Adrenal gland (tissue), 5 donors: Measurements from ENCODE around the gene NOB1.

Source experiments
- POLR2A ChIP-seq, 2 donors: fragments of 450-650 bp; IDR thresholded peaks; one replicate each; pipeline ENCODE4 v1.6.1; 2017; ENCODE audit warnings: antibody characterized with exemption in 2 of 2, mild to moderate bottlenecking in 2 of 2, moderate library complexity in 1 of 2
- TF ChIP-seq, protein P1 (sequence below), 6 experiments: fragments of 450-650 bp in 4 of 6; fragments of 200-600 bp in 2 of 6; sonication (generic) in 1 of 6; IDR thresholded peaks; 1 replicate in 5 of 6; 2 replicates in 1 of 6; pipeline versions ENCODE4 v1.5.1 to v1.8.0; 2016 to 2021; ENCODE audit warnings: antibody characterized with exemption in 6 of 6, mild to moderate bottlenecking in 2 of 6, moderate library complexity in 1 of 6
- donor health status: DM: no; HTN: no; CAD: no.

DNA sequence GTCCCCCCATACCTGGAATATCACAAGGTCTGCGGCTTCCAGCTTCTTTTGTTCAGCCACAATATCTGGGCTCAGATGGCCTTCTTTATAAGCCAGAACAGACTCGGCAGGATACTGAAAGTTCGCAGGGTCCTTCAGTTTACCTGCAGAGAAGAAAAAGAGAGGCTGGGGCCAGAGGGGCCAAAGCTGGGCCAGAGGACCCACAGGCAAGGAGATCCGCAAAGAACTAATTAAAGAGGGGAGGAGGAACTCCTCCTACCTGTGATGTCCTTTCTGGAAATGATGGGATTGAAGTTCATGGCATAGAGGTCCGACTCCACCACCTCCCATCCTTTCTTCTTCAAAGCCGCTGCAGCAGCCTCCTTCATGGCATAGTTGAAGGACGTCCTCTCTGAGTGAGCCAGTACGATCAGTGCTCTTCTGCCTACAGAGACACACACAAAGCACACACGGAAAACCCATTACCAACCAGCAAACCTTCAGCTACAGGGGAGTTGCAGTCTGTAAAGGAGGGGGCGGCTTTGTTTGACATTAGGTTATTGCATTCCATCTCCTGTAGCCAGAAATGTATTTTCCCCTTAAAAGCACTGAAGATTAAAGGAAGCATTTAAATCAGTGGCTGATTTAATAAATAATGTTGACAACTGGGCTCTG lies 36.5 kb downstream of the NOB1 start:
- TF ChIP-seq, protein P1, sequence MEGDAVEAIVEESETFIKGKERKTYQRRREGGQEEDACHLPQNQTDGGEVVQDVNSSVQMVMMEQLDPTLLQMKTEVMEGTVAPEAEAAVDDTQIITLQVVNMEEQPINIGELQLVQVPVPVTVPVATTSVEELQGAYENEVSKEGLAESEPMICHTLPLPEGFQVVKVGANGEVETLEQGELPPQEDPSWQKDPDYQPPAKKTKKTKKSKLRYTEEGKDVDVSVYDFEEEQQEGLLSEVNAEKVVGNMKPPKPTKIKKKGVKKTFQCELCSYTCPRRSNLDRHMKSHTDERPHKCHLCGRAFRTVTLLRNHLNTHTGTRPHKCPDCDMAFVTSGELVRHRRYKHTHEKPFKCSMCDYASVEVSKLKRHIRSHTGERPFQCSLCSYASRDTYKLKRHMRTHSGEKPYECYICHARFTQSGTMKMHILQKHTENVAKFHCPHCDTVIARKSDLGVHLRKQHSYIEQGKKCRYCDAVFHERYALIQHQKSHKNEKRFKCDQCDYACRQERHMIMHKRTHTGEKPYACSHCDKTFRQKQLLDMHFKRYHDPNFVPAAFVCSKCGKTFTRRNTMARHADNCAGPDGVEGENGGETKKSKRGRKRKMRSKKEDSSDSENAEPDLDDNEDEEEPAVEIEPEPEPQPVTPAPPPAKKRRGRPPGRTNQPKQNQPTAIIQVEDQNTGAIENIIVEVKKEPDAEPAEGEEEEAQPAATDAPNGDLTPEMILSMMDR (IDR thresholded peaks at IDR 0.05): no peak
- no peak for TF ChIP-seq POLR2A (IDR thresholded peaks at IDR 0.05)
